Osteoblast (primary cell): Measurements from ENCODE around the gene ABCG1. TPM values are rescaled to one million over a fixed set of nuclear protein-coding genes. Genes with fewer than 3 reads are reported as not detected.

Source experiments
- DNase-seq: peaks from one replicate; pipeline ENCODE4 v3.0.0; 2011; ENCODE audit warnings: low spot score, mixed read lengths; ENCODE audit not compliant: insufficient read length; ENCODE audit errors: missing footprints
- H2AFZ ChIP-seq: 2 replicates; pipeline ENCODE4 v1.6.0; 2011; ENCODE audit warnings: mild to moderate bottlenecking, low read length
- H3K27ac ChIP-seq: 2 replicates; pipeline ENCODE4 v1.5.1; 2011; ENCODE audit warnings: mild to moderate bottlenecking, low read depth, low read length, moderate library complexity
- H3K27me3 ChIP-seq: 2 replicates; pipeline ENCODE4 v1.6.0; 2012; ENCODE audit warnings: mild to moderate bottlenecking, control low read depth, inconsistent platforms, low read length, moderate library complexity; ENCODE audit not compliant: insufficient read depth
- H3K36me3 ChIP-seq: 2 replicates; pipeline ENCODE4 v1.5.1; 2011; ENCODE audit warnings: mild to moderate bottlenecking, low read length, control low read depth, moderate library complexity; ENCODE audit not compliant: insufficient read depth
- H3K4me1 ChIP-seq: 2 replicates; pipeline ENCODE4 v1.5.1; 2011; ENCODE audit warnings: mild to moderate bottlenecking, low read length, control low read depth, moderate library complexity; ENCODE audit not compliant: insufficient read depth
- H3K4me2 ChIP-seq: 2 replicates; pipeline ENCODE4 v1.6.0; 2011; ENCODE audit warnings: mild to moderate bottlenecking, low read length; ENCODE audit not compliant: insufficient read depth
- H3K4me3 ChIP-seq: fragments of 200-600 bp; sonication (generic); 3 replicates; pipeline ENCODE4 v1.5.1; 2012; ENCODE audit warnings: mild to moderate bottlenecking, low read length, inconsistent platforms; ENCODE audit not compliant: insufficient read depth
- H3K79me2 ChIP-seq: 2 replicates; pipeline ENCODE4 v1.6.0; 2012; ENCODE audit warnings: mild to moderate bottlenecking, low read length, control low read depth, inconsistent platforms; ENCODE audit not compliant: insufficient read depth
- H3K9me3 ChIP-seq: 2 replicates; pipeline ENCODE4 v1.5.1; 2011; ENCODE audit warnings: low read depth, low read length, control low read depth
- H4K20me1 ChIP-seq: 2 replicates; pipeline ENCODE4 v1.6.0; 2012; ENCODE audit warnings: mild to moderate bottlenecking, low read length, control low read depth; ENCODE audit not compliant: insufficient read depth
- total RNA-seq: library from RNA; depleted of rRNA; stranded (reverse); fragments of >200 nt; gene quantifications from 2 replicates; pipeline ENCODE4 v1.2.3, GENCODE V29; 2012
- TF ChIP-seq, protein P1 (sequence below): IDR thresholded peaks from 2 replicates; pipeline ENCODE4 v1.5.1; 2011; ENCODE audit warnings: mild to moderate bottlenecking, low read depth, low read length, moderate library complexity; ENCODE audit errors: extremely low read depth

Gene ABCG1
- total RNA-seq, 1 donor = 0.72 TPM

DNA sequence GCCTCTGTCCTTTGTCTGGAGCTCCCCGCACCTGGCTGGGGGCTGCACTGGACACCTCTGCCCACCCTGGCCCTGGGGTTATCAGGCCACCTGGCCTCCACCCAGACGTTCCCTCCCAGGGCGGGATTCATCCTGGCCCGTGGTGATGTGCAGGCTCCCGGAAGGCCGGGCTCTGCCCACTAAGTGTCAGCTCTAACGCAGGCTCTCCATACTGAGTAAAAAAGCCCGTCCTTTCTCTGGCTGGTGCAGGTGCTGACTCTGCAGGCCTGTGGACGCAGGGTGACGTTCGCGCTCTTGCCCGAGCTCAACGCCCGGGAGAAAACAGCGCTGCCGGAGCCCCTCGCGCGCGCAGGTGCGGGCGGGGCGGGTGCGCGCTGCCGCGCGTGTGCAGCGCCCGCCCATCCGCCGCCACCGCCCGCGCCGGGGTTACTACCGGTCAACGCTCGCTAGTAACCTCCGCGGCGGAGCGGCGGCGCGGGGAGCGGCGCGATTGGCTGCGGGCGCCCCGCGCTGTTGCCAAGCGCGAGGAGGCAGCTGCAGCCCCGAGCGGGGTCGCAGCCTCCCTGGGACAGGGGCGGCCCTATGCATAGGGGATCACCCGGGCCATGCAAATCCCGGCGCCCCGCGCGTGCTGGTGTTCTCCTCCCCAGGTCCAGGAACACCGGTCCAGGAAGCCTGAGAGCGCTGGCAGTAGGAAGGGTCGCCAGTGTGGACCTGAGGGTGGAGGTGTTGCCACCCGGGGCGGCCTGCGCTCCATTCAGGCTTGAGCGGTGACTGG is 15.7 kb downstream of the ABCG1 start:
- H3K27ac ChIP-seq = no peak overlapping the region
- H3K4me2 ChIP-seq = no peak overlapping the region
- peaks cover 42% of the 10 kb centered on the region for H3K27me3 ChIP-seq
- H3K36me3 ChIP-seq = no peaks in the 10 kb centered on the region
- TF ChIP-seq, protein P1, sequence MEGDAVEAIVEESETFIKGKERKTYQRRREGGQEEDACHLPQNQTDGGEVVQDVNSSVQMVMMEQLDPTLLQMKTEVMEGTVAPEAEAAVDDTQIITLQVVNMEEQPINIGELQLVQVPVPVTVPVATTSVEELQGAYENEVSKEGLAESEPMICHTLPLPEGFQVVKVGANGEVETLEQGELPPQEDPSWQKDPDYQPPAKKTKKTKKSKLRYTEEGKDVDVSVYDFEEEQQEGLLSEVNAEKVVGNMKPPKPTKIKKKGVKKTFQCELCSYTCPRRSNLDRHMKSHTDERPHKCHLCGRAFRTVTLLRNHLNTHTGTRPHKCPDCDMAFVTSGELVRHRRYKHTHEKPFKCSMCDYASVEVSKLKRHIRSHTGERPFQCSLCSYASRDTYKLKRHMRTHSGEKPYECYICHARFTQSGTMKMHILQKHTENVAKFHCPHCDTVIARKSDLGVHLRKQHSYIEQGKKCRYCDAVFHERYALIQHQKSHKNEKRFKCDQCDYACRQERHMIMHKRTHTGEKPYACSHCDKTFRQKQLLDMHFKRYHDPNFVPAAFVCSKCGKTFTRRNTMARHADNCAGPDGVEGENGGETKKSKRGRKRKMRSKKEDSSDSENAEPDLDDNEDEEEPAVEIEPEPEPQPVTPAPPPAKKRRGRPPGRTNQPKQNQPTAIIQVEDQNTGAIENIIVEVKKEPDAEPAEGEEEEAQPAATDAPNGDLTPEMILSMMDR = no peak
- H3K9me3 ChIP-seq = no peaks in the 10 kb centered on the region
- H3K4me3 ChIP-seq = peak overlapping the region; percentile 28
- no peaks in the 10 kb centered on the region for H3K4me1 ChIP-seq
- peak; percentile 86 for DNase-seq
- no peak overlapping the region for H2AFZ ChIP-seq
- H4K20me1 ChIP-seq = no peaks in the 10 kb centered on the region
- no peaks in the 10 kb centered on the region for H3K79me2 ChIP-seq

DNA sequence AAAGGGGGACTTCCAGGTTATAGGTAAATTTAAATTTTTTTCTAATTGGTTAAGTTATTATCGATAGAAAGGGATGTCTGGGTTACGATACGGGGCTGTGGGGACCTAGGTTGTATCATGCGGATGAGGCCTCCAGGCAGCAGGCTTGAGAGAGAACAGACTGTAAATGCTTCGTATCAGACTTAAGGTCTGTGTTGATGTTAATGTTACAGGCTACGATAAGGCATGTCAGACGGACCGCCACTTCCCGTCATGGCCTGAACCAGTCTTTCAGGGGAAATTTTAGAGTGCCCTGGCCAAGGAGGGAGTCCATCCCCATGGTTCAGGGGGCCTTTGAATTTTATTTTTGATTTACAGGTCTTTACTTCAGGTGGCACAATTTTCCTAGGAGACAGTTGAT is 16.7 kb downstream of the ABCG1 start:
- H3K4me1 ChIP-seq = no peaks in the 10 kb centered on the region
- no peak for DNase-seq
- H3K36me3 ChIP-seq = no peaks in the 10 kb centered on the region
- H3K79me2 ChIP-seq = no peaks in the 10 kb centered on the region
- no peak overlapping the region for H2AFZ ChIP-seq
- H4K20me1 ChIP-seq = no peaks in the 10 kb centered on the region
- peaks cover 39% of the 10 kb centered on the region for H3K27me3 ChIP-seq
- H3K4me3 ChIP-seq = no peak overlapping the region
- no peak overlapping the region for H3K4me2 ChIP-seq
- H3K27ac ChIP-seq = no peak overlapping the region
- no peaks in the 10 kb centered on the region for H3K9me3 ChIP-seq
- TF ChIP-seq, protein P1 = no peak

DNA sequence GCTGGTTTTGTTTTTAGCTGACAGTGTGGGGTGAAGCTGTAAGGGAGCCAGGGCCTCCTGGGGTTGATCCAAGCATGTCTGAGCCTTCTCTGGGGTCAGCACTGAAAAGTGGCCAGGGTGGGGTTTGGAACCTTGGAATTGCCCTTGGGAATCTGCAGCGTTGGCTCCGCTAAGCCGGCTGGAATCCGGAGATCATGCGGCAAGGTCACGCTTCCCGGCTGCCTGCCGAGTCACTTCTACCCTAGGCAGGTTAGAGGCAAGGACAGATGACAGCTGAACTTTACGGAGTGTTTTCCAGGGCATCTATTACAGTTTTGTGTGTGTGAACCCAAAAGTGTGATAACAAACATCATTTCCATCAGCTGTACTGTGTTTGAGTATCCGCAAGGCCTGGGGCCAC is 17.1 kb downstream of the ABCG1 start:
- DNase-seq = peak; percentile 52
- H3K4me3 ChIP-seq = no peak overlapping the region
- no peak overlapping the region for H3K27ac ChIP-seq
- no peaks in the 10 kb centered on the region for H3K79me2 ChIP-seq
- no peaks in the 10 kb centered on the region for H4K20me1 ChIP-seq
- H3K4me2 ChIP-seq = no peak overlapping the region
- H3K27me3 ChIP-seq = peaks cover 39% of the 10 kb centered on the region
- H3K36me3 ChIP-seq = no peaks in the 10 kb centered on the region
- H3K9me3 ChIP-seq = no peaks in the 10 kb centered on the region
- H3K4me1 ChIP-seq = no peaks in the 10 kb centered on the region
- H2AFZ ChIP-seq = no peak overlapping the region
- TF ChIP-seq, protein P1 = no peak

DNA sequence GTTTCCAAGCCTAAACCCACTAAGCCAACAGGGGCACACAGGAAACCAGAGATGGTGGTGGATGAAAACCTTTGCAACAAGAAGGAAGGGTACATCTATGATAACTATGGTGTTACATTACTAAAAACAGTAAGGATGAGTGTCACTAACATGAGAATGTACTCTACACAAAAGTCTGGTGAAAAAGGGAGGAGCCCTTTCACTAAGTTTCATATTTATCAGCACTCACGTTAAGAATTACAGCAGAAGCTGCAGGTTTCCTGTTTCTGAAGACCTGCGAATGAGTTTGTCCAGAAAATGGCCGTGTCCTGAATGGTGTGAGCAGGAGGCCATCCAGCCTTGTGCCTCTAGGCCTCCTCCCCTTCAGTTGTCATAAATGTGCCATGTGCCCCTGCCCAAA is 17.8 kb downstream of the ABCG1 start:
- Histone ChIP-seq H3K4me2 (no peak overlapping the region), H3K9me3 (no peaks in the 10 kb centered on the region), H3K79me2 (no peaks in the 10 kb centered on the region), H4K20me1 (no peaks in the 10 kb centered on the region), H3K27me3 (peaks cover 36% of the 10 kb centered on the region), H3K27ac (no peak overlapping the region), H3K36me3 (no peaks in the 10 kb centered on the region), H2AFZ (no peak overlapping the region), H3K4me1 (no peaks in the 10 kb centered on the region), H3K4me3 (no peak overlapping the region)
- no peak for DNase-seq
- TF ChIP-seq, protein P1 = no peak
